DMS153 treated with DMSO at 0.1 percent for 48 hours (cell line): ENCODE measurements around the gene UST.
"Not testable (repeated sequence)": the region's sequence is repeated elsewhere in the genome, so short reads cannot be mapped to it uniquely, and the experiment has no call there.

ENCODE experiments used
- DNase-seq: peaks from one replicate; lab custom pipeline; 2025; ENCODE audit not compliant: unreplicated experiment; lab: John Stamatoyannopoulos, UW

Gene UST

DNA sequence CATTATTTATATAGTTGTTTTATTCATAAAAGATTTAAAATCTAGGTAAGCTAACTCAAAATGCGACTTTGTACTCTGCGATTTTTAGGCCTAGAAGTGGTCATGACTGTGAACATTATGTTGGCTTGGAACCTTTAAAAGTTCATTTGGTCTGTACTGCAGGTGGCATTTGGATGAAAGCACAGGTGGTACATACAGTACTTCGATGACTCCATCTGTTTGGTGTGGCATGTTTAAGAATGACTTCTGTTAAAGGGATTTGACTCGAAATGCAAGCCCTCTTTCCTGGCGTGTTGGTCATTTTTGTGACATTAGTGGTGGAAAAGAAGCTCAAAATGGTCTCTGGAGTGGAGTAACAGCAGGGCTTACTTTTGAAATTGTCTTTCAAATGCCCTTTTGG, 118.1 kb downstream of the UST start:
- DNase-seq = no peak

DNA sequence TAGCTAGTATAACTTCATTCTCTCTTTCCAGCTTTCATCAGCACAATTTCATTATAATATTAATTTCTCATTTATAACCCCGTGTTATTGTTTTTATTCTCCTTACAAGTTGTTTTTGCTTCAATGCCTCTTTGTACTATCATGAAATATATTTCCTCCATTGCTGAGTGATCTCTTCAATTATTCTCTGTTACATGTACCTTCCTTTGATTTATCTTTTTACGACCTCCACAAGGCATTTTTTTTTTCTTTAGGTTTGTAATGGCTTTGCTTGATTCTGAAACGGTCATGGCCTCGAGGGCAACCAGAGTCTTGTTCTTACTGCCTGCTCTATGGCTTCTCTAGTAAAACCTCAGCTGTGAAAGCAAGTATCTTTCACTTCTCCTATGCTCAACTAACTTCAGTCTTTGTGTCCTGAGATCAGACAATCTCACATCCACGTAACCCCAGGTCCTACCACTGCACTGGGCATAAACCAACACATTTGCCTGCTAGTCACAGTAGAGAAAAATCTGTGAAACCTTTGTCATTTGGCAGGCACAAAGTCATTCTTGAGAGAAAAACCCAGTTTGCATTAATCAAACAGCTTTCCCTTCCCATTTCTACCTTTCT, 119.9 kb downstream of the UST start:
- no peak for DNase-seq

DNA sequence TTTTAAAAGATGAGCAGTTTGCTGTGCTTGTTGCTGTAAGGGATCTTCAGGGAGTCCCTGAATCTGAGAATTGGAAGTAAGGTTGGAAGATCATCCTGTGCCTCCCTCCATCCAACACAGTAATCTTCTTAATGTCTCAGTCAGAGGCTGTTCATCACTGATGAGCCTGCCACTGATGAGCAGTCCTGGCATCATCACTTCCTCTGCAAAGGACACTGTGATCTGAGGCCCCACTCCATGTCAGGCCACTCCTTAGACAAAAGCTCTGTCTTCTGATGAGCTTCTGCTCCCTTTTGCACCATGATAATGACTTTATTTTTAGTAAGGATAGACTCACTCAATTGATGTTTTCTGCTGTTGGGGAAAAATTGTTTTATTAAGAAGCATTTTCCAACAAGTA, 121.0 kb downstream of the UST start:
- no peak for DNase-seq

DNA sequence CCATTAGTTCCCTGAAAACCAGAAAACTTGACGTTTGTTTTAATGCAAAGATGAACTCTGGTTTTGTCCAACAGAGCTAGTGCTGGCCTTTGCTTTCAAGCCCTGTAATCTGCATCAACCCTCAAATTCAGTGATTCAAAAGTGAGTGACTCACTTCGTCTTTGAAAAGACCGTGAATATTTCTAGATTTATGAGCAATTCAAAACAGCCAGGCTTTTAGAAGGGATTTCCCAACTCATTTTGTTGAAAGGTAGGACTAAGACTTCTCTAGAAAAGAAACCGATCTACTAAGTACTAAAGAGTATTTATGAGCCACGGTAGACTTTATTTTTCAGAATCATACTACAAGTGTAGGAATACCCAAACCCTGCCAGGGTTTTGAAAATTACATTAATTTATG, 121.5 kb downstream of the UST start:
- DNase-seq = no peak

DNA sequence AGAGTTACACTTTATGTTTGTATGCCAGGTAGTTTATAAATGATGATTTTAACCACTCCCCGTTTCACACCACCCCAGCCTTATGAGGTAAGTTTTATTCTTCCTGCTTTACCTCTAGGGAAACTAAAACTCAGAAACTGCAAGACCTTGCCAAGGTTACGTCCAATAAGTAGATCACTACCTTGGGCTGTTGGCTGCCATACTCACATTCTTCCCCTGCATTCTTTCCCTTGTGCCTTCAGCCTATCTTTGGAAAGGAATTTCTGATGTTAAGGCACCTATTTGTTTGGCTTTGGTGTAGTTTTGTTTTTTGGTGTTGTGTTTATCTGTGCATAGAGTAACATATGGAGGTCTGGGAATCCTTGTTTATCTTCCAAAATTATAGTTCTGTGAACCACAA, 122.1 kb downstream of the UST start:
- DNase-seq = no peak

DNA sequence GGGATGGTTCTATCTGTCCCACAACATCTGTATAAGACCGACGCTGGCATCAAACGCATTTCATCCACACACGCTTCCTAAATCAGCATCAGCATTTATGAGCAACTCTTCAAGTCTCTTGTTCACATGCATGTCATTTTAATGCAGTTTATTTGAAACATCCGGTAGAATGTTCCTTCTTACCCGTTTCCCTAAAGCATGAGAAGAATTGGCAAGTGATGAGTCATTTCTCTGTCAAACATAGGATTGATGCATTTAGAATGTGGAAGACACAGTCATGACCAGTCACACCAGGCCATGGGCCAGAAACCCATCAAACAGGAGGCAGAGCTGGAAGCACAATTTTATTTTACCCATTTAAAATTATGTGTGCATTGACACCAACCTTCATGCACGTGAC, 122.8 kb downstream of the UST start:
- DNase-seq = no peak

DNA sequence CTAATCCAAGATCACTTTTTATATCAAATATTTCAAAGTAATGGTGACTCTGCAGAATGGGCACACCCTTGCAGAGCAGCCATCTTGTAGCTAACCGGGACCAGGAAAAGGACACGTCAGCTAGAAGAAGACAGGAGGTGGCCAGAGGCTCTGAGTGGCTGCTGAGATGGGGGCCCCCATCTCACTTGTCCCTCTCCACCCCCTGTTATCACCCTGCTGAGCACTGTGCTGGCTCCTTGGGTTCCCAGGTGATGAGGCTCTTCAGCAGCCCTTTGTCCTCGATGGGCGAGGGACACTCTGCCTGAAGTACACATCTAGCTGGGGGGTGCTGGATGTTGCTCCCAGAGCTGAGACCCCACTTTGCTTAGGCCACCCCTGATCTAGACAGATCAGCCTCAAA, 126.3 kb downstream of the UST start:
- no peak for DNase-seq

DNA sequence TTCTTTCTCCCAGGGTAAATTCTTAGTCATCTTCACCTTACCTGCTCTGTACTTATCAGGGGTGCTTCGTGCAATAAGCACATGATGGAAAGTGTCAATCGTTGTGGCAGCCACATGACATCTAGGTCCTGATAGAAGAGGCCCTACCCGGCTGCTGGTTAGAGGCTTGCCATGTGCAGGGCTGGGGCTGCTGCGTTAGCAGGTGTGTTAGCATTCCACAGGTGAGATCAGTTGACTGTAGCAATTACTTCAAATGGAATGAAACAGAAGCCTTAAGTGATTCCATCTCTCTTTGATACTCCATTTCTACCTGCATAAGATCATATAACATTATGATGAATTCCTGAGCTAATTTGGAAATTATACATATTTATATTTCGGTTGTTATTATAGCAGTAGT, 127.0 kb downstream of the UST start:
- DNase-seq = no peak

DNA sequence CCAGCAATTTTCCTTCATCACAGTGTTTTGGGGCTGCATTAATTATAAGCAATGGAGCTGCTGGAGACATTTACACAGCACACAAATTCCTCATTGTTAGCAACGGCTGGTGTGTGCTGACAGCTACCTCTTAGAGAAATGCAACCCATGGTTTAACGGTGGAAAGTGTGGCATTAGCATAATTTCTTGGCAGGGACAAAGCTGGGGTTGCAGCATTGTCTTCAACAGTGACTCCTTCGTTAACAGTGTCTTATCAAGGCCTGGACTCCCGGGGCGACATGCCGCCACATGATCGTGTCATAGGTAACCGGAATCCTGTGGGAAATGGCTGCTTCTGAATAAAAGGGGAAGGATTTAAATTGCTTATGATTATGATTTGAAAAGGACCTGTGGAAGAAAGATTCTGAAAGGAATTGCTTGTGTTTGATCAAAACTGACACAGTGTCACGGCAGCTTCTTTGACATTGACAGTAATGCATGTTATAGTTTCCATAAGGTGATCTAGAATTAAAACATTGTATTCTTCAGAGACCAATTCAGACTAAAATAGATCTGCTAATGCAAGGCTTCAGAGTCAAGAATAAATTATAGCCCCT, 128.0 kb downstream of the UST start:
- DNase-seq = no peak

DNA sequence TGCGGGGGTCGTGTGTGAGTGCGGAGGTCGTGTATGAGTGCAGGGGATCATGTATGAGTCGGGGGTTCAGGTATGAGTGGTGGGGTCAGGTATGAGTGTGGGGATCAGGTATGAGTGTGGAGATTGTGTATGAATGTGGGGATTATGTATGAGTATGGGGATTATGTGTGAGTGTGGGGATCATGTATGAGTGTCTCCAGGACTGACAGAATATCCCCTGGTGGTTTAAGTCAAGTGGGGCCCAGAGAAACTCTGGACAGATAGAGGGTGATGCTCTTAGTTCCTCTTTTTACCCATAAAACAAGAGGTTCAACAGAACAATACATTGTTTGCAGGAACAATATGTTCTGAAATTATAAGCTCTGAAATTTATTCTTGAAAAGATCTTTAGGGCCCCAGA, 131.9 kb downstream of the UST start:
- DNase-seq = no peak

DNA sequence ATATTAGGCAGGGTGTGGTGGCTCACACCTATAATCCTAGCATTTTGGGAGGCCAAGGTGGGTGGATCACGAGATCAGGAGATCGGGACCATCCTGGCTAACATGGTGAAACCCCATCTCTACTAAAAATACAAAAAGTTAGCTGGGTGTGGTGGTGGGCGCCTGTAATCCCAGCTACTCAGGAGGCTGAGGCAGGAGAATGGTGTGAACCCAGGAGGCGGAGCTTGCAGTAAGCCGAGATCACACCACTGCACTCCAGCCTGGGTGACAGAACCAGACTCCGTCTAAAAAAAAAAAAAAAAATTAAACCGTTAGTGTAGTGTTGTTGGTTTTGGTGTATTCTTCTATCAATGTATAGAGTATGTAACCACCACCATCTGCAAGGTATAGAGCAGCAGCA, 133.9 kb downstream of the UST start:
- not testable (repeated sequence) for DNase-seq

DNA sequence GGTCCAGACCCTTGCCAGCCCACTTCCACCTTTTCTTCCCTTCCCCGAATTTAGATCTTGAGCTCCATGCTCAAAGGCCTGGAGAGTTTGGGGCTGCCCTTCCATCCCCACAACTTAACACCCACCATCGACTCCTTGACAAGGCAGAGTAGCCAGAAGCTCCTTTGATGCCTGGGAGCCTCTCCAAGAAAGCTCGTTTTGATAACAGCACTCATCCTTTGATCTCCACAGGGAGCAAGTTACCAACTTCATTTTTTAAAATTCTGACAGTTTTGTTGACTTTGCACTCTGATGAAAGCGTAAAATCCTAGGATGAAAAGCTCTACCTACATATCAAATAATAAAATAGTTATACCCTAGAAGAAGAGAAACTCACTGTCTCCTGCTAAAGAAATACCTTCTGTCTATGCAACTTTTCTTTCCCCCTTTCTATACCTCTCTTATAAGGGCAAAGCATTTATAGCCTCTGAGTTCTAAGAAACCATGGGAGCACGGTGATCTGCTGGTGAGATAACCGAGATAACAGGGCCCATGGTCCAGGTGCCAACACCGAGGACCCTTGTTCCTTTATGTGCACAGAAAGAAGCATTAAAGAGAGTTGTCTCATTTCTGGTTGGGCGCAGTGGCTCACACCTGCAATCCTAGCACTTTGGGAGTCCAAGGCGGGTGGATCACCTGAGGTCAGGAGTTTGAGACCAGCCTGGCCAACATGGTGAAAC, 134.9 kb downstream of the UST start:
- DNase-seq = no peak

DNA sequence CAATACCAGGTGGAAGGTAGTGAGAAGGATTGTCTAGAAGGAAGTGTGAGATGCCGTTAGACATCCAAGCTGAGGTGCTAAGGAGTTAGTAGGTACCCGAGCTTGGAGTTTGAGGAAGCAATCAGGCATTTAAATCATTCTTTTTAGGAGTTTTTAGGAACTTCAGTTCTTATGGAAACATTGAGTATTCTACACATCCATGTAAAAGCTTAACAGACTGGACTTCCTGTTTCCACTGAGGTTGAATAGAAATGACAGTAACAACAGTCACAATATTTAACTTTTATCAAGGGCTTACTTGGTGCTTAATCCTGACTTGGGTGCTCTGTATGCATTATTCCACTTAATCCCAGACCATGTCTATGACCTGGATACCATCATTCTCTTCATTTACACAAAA, 136.4 kb downstream of the UST start:
- no peak for DNase-seq

DNA sequence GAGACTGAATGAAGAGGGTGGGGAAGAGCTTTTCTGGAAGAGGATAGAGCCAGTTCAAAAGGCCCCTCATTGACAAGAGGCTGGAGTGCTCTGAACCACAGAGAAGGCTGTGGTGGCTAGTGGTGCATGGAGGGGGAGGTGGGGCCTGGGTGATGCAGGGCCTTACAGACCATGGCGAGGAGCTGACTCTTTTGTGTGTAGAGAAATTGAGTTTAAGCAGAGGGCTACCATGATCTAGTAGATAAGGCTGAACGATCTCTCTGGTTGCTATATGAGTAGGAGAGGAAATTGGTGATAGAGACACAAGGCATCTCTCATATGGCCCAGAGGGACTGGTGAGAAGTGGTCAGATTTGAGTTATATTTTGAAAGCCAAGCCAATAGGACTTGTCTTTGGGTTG, 137.6 kb downstream of the UST start:
- DNase-seq = no peak

DNA sequence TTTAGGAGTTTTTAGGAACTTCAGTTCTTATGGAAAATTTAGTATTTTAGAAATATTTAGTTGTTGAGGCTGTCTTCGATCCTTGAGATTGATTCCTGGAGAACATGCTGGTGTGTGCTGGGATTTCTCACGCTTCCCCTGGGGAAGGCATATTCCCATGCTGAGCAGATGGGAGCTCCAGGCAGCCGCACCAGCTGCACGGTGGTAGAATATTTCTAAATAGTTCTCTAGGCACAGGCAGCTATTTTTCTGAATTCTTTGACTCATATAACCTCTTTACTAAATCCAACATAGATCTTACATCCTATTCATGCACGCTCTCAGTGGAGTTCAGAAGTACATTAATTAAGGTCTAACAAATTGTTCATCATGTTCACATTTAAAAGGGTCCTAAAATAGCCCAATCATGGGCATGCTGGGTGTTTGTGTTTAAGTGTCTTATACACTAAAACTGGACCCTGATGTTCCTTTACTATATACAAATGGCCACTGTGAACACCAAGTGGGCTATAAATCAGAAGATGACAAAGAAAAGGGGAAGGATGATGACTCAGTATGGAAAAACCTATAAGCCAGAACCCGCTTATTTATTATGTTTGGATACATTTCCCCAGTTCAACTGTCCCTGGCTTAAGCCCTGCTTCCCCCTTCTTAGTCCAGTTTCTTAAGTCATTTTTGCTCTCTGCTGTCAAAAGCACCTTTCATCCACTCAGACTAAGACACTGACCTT, 138.5 kb downstream of the UST start:
- no peak for DNase-seq

DNA sequence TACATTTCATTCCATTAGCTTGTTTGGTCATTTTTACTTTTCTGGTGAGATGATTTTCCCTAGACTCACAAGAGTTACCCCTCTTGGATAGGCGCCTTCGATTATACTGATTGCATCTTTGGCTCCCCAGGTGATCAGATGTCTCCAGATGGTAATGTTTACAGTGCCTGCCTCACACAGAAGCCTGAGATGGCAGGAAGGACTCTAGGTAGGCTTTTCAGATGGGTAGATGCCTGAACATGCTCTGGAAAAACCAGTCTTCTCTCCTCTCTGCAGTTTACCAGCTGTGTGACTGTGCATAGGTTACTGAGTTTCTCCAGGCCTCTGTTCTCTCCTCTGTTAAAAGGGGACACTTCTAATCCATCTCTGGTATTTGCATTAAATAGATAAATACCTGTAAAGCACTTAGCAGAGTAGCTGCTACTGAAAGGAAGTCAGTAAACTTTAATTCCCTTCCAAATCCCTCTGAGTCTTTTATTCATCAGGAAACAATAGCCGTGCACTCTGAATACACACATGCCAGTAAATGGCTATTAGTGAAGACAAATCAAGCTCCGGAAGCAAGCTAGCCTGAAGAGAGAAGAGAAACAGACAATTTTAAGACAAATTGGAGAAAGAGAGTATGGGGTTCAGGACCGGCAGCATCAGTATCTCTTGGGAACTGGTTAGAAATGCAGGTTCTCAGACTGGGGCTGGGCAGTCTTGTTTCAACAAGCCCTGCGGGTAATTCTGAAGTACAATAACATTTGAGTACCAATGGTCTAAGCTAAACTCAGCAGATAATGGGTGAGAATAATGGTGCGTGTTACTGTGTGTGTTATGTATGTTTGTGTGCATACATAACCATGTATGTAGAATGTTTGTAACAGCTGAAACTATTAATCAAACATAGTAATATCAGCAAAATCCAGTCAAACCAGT, 139.4 kb downstream of the UST start:
- DNase-seq = peak; percentile 46

DNA sequence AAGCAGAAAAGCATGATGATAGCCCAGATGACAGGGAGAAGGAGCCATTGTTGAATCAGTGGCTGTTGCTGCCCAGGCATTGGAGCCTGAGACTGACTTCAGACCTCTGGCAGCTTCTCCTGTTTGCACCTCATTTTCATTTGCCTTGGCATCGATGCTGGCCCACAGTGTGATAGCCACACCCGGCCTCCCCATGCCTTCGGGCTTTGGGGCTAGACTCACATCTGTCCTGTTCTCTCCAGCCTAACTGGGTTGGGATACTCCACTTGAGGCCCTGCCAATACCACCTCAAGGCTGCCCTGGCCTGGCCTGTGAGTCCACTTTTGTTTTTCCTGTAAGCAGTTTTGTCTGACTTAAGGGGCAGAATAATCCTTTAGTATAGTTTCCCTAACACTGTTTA, 140.4 kb downstream of the UST start:
- no peak for DNase-seq

DNA sequence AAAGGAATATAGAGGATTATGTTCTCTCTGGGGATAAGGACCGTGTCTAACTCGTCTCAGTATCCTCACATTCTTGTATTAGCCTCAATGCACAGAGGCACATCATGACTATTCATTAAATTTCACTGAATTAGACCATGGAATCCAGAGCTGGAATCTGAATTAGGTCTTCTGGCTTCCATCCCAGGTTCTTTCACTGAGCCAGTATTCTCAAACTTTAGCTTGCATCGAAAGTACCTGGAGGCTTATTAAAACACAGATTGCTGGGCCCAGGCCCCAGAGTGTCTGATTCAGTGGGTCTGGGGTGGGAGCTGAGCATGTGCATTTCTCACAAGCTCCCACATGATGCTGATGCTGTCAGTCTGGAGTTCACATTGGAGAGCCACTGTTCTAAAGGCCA, 142.0 kb downstream of the UST start:
- no peak for DNase-seq

DNA sequence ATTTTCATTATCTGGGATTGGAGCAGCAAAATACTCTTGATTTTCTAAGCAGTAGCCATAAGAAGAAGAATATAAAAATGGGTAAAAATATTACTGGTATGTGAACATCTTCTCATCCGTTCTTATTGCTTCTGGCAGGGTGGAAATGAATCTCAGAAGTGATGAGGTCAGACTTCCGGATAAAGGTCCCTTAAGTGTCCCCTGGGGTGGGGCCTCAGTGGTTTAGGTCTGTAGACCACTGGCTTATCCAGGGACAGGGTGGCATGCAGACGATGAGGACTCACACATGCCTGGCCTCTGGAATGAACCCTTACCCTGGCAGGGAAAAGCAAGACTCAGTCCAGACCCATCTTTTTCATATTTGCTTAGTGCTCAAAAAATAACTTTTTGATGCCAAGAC, 143.3 kb downstream of the UST start:
- DNase-seq = no peak

DNA sequence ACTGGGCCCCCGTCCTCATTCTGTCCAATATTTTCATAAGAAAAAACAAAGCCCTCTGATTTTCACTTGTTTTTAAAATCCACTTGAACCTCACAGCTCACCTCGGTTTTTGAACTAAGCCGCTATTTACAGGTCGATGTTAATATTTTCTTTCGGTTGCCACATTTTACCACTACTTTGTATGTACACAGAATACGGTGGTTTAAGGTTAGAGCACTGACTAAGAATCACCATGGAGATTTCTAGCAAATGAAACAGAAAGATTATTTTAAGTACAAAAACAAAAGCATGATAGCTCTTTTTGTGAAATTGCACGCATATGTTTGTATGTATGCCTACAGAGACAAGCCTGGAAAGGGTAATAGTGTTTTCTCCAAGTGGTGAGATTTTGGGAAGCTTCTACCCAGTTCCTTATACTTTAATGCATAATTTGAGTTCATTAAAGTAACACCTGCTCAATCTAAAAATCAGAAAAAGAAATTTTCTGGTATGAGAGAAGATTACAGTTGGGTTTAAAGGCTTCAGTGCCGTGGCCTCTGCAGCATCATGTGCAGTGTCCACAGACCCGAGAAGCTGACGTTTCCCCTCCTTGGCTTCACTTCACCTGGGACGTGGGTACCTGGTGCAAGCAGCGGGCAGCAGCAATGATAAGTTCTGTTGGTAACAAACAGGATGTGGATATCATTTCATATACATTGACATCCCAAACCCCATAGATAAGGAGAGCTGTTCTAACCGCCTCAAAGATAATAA, 144.0 kb downstream of the UST start:
- no peak for DNase-seq
